GM23248 (cell line): ENCODE results near the gene TMEM184B.

ENCODE experiments used
- EZH2 ChIP-seq: fragments of 200-600 bp; sonication (generic); IDR thresholded peaks from 2 replicates; pipeline ENCODE4 v1.6.1; 2018; ENCODE audit warnings: antibody characterized with exemption, mild to moderate bottlenecking; ENCODE audit not compliant: insufficient read depth, poor library complexity, severe bottlenecking
- EZH2phosphoT487 ChIP-seq: fragments of 200-600 bp; sonication (generic); IDR thresholded peaks from 2 replicates; pipeline ENCODE4 v1.6.1; 2018; ENCODE audit warnings: antibody characterized with exemption, moderate library complexity, mild to moderate bottlenecking, low read depth; ENCODE audit not compliant: insufficient read depth

GRCh38 chr22:38232196-38232595 lies 40.6 kb downstream of the TMEM184B start:
- TF ChIP-seq EZH2 (no peak), EZH2phosphoT487 (no peak)
